HepG2 (cell line): ENCODE data around the gene C16orf95. TPM values are rescaled to one million over a fixed set of nuclear protein-coding genes. Genes with fewer than 3 reads are reported as not detected.

ENCODE experiments used
- ATAC-seq: fragments of 200-7000 bp; cut with Tn5 transposase; 3 replicates; pipeline ENCODE4 v1.9.1; 2020; ENCODE audit warnings: mild to moderate bottlenecking, moderate library complexity
- BruUV-seq: library from RNA; stranded (reverse); fragments of 400-500 nt; replicated peaks from 2 replicates; lab custom pipeline; 2021; lab: Mats Ljungman, UMichigan
- CTCF ChIA-PET: fragments of 300-600 bp; formaldehyde crosslinking; extraction: SDS; loops from one replicate; lab custom pipeline; 2021; ENCODE audit warnings: low total read pairs, inconsistent platforms, low intra/inter-chr PET ratio; lab: Yijun Ruan, JAX
- POLR2A ChIA-PET: fragments of 350-600 bp; sonication (Branson Sonifier 250); formaldehyde crosslinking; loops from one replicate; lab custom pipeline; 2020; ENCODE audit warnings: antibody characterized with exemption, inconsistent platforms; lab: Yijun Ruan, JAX
- DNase-seq: peaks from one replicate; pipeline ENCODE4 v3.0.0-alpha.2; 2015; ENCODE audit warnings: low spot score
- FAIRE-seq: peaks from 3 replicates; lab custom pipeline; 2011; peaks lifted over from hg19 to GRCh38; lab: Jason Lieb, UNC
- H2AFZ ChIP-seq: one replicate; pipeline ENCODE4 v1.6.1; 2011; ENCODE audit warnings: low read length, inconsistent platforms
- H3K27ac ChIP-seq: fragments of 300-600 bp; 3 replicates; pipeline ENCODE4 v1.8.0; 2011; ENCODE audit warnings: mixed run types, mild to moderate bottlenecking, mixed read lengths, low read length, inconsistent platforms; ENCODE audit not compliant: insufficient read depth; ENCODE audit errors: extremely low read length
- H3K27me3 ChIP-seq, 2 experiments: fragments of 200-600 bp in 1 of 2; 2 replicates in 1 of 2; 3 replicates in 1 of 2; pipeline versions ENCODE4 v1.6.0 to v1.8.0; 2011; ENCODE audit warnings: low read length in 2 of 2, mild to moderate bottlenecking in 2 of 2, moderate library complexity in 2 of 2, inconsistent platforms in 1 of 2; ENCODE audit not compliant: insufficient read depth in 2 of 2, control insufficient read depth in 1 of 2
- H3K36me3 ChIP-seq, 2 experiments: fragments of 200-600 bp in 1 of 2; replicated peaks in 1 of 2; 2 replicates in 1 of 2; 3 replicates in 1 of 2; pipeline versions ENCODE4 v1.5.1 to v1.8.0; 2011; ENCODE audit warnings: low read length in 2 of 2, inconsistent platforms in 1 of 2; ENCODE audit not compliant: insufficient read depth in 2 of 2, control insufficient read depth in 1 of 2
- H3K4me1 ChIP-seq: 2 replicates; pipeline ENCODE4 v1.5.1; 2012; ENCODE audit warnings: low read length, inconsistent platforms; ENCODE audit not compliant: insufficient read depth
- H3K4me2 ChIP-seq: 2 replicates; pipeline ENCODE4 v1.6.0; 2011; ENCODE audit warnings: low read depth, low read length, inconsistent platforms
- H3K4me3 ChIP-seq, 3 experiments: fragments of 200-600 bp in 1 of 3; sonication (generic), shearing (Covaris generic) in 1 of 3; replicated peaks in 1 of 3; 2 replicates each; pipeline ENCODE4 v1.5.1; 2011 to 2016; ENCODE audit warnings: low read length in 3 of 3, inconsistent platforms in 2 of 3, low read depth in 2 of 3, mild to moderate bottlenecking in 2 of 3, control low read depth in 1 of 3, mixed read lengths in 1 of 3; ENCODE audit not compliant: insufficient read depth in 1 of 3
- H3K79me2 ChIP-seq: one replicate; pipeline ENCODE4 v1.6.1; 2011; ENCODE audit warnings: low read length, inconsistent platforms; ENCODE audit not compliant: insufficient read depth
- H3K9ac ChIP-seq: 2 replicates; pipeline ENCODE4 v1.6.0; 2011; ENCODE audit warnings: mild to moderate bottlenecking, low read depth, low read length, inconsistent platforms; ENCODE audit not compliant: insufficient read depth
- H3K9me3 ChIP-seq: 2 replicates; pipeline ENCODE4 v1.5.1; 2012; ENCODE audit warnings: mild to moderate bottlenecking, low read length
- H4K20me1 ChIP-seq: 2 replicates; pipeline ENCODE4 v1.6.0; 2011; ENCODE audit warnings: inconsistent platforms, mild to moderate bottlenecking, low read length, moderate library complexity; ENCODE audit not compliant: insufficient read depth
- CCAR2 ChIP-seq: fragments of 200-400 bp; formaldehyde crosslinking; optimal IDR thresholded peaks from 2 replicates; pipeline ENCODE3; 2018; ENCODE audit warnings: low read depth, mild to moderate bottlenecking, low read length, moderate library complexity
- HOXA7 ChIP-seq: sonication (generic); formaldehyde crosslinking; IDR thresholded peaks from 2 replicates; pipeline ENCODE4 v1.8.1; 2022; ENCODE audit warnings: mild to moderate bottlenecking, missing genetic modification reagents, moderate library complexity
- IKZF4 ChIP-seq: sonication (generic); formaldehyde crosslinking; IDR thresholded peaks from 2 replicates; pipeline ENCODE4 v1.5.1; 2020; ENCODE audit warnings: borderline replicate concordance, mild to moderate bottlenecking, low read depth, missing genetic modification reagents; ENCODE audit errors: not compliant biosample characterization
- RFXAP ChIP-seq: sonication (generic); formaldehyde crosslinking; IDR thresholded peaks from 2 replicates; pipeline ENCODE4 v1.4.0; 2020; ENCODE audit warnings: missing genetic modification reagents, borderline replicate concordance
- SSRP1 ChIP-seq: IDR thresholded peaks from 2 replicates; pipeline ENCODE4 v1.6.1; 2016; ENCODE audit warnings: control low read depth
- ZNF441 ChIP-seq: sonication (generic); formaldehyde crosslinking; IDR thresholded peaks from 2 replicates; pipeline ENCODE4 v1.7.0; 2021; ENCODE audit warnings: missing genetic modification reagents, borderline replicate concordance
- WGBS: methylation state at CpG from one replicate; pipeline ENCODE4 v1.1.6; 2017; ENCODE audit warnings: low lambda C conversion rate; 5-methylcytosine and 5-hydroxymethylcytosine counted together
- in situ Hi-C: cut with HindIII; loops from 2 replicates; pipeline ENCODE4 v1.10.0; 2017; ENCODE audit warnings: low pct_unique_long_range_greater_than_20kb; ENCODE audit not compliant: extremely low pct_ligation_motif_present
- intact Hi-C: fragments of 100-400 bp; cut with micrococcal nuclease; formaldehyde crosslinking; loops from one replicate; pipeline ENCODE4 v1.10.0; 2022; ENCODE audit not compliant: unreplicated experiment
- polyA plus RNA-seq, 8 experiments: library from polyadenylated mRNA; depleted of rRNA in 3 of 8; stranded (reverse) in 7 of 8; unstranded in 1 of 8; fragments of >200 nt; fragmentation: Illumina TruSeq in 4 of 8; extraction: Trizol in 4 of 8; gene quantifications; 2 replicates each; pipeline versions ENCODE4 v1.2.1 to v1.2.3, GENCODE V29; 2011 to 2016; ENCODE audit warnings: low read depth in 4 of 8, missing spikeins in 1 of 8, mixed read lengths in 1 of 8; ENCODE audit not compliant: insufficient read depth in 1 of 8
- total RNA-seq, 5 experiments: library from RNA; depleted of rRNA; stranded (reverse); fragments of >200 nt; fragmentation: Illumina TruSeq; extraction: Trizol; gene quantifications; 2 replicates each; pipeline ENCODE4 v1.2.3, GENCODE V29; 2016; ENCODE audit warnings: low read depth in 1 of 5
- TF ChIP-seq, protein P1 (sequence below): sonication (generic); formaldehyde crosslinking; conservative IDR thresholded peaks from 2 replicates; pipeline ENCODE4 v1.8.0; 2022; ENCODE audit warnings: missing genetic modification reagents
- TF ChIP-seq, protein P2 (sequence below): sonication (generic); formaldehyde crosslinking; IDR thresholded peaks from 2 replicates; pipeline ENCODE4 v1.5.1; 2020; ENCODE audit warnings: mild to moderate bottlenecking, missing genetic modification reagents, moderate library complexity
- TF ChIP-seq, protein P3 (sequence below): sonication (generic); formaldehyde crosslinking; IDR thresholded peaks from 2 replicates; pipeline ENCODE4 v1.5.1; 2020; ENCODE audit warnings: missing genetic modification reagents, mild to moderate bottlenecking, borderline replicate concordance

C16orf95 gene
- total and polyA plus RNA-seq, 2 of the 13 experiments (the other 11 are each of a cell fraction or from before 2014, with no cell fraction given), result 2.8 to 8.6 TPM

DNA sequence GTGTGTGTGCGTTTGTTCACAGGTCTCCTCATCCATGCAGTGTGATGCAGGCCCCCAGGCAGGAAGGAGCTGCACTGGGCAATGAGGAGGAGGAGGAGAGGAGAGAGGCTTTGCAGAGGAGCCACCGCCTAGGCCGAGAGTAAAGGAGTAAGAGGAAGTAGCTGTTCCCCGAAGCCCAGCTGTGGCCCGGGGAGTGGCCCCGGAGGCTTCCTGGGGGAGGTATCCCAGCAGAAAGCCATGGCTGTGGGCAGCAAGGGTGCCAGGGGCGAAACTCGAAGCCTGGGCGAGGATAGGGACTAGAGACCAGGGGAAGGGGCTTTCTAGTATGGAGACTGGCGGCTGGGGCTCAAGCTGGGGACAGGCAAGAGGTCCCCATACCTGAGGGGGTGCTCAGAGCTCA is 12.2 kb downstream of the C16orf95 start:
- no peak overlapping the region for H3K27ac ChIP-seq
- TF ChIP-seq HOXA7 (CRISPR knock-in tag), result no peak
- TF ChIP-seq, protein P1, sequence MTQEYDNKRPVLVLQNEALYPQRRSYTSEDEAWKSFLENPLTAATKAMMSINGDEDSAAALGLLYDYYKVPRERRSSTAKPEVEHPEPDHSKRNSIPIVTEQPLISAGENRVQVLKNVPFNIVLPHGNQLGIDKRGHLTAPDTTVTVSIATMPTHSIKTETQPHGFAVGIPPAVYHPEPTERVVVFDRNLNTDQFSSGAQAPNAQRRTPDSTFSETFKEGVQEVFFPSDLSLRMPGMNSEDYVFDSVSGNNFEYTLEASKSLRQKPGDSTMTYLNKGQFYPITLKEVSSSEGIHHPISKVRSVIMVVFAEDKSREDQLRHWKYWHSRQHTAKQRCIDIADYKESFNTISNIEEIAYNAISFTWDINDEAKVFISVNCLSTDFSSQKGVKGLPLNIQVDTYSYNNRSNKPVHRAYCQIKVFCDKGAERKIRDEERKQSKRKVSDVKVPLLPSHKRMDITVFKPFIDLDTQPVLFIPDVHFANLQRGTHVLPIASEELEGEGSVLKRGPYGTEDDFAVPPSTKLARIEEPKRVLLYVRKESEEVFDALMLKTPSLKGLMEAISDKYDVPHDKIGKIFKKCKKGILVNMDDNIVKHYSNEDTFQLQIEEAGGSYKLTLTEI (CRISPR knock-in tag), result no peak
- TF ChIP-seq CCAR2, result no peak
- no peak for TF ChIP-seq SSRP1 (CRISPR knock-in tag)
- intact Hi-C loops (no loop called here), in situ Hi-C loops (no loop called here)
- H4K20me1 ChIP-seq, result no peaks in the 10 kb centered on the region
- H2AFZ ChIP-seq, result no peak overlapping the region
- FAIRE-seq, result no peak
- H3K9ac ChIP-seq, result no peak overlapping the region
- no peak overlapping the region for H3K4me3 ChIP-seq
- H3K4me1 ChIP-seq, result peaks cover 8% of the 10 kb centered on the region
- H3K36me3 ChIP-seq, result no peaks in the 10 kb centered on the region; a peak in 1 of 5 replicates
- CTCF ChIA-PET, result no interaction called here
- no peaks in the 10 kb centered on the region for H3K9me3 ChIP-seq
- H3K79me2 ChIP-seq, result no peaks in the 10 kb centered on the region
- ATAC-seq, result no peak; the same call in 1 of the 3 replicates
- no peak overlapping the region for H3K4me2 ChIP-seq
- no peaks in the 10 kb centered on the region for H3K27me3 ChIP-seq
- no TSS peak for BruUV-seq
- DNase-seq, result no peak
- POLR2A ChIA-PET, result no interaction called here
- 75% methylated on average over 10 of the region's 10 CpGs for WGBS

DNA sequence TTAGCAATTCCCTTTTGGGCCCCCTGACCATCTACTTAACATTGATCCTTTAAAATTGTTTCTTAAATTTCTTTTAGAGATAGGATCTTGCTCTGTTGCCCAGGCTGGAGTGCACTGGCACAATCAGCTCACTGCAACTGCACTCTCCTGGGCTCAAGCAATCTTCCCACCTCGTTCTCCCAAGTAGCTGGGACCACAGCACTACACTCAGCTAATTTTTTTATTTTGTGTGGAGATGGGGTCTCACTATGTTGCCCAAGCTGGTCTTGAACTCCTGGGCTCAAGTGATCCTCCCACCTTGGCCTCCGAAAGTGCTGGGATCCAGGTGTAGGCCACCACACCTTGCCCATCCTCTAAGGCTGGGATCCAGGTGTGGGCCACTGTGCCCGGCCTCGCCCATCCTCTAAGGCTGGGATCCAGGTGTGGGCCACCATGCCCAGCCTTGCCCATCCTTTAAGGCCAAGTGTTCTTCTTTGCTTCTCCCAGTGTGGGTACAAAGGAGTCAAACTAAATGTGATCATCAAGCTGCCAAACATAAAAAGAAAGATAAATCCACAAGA is 13.2 kb downstream of the C16orf95 start:
- Histone ChIP-seq H3K27me3 (no peaks in the 10 kb centered on the region), H3K4me3 (no peak overlapping the region), H3K36me3 (no peaks in the 10 kb centered on the region; a peak in 1 of 5 replicates), H3K4me1 (peaks cover 8% of the 10 kb centered on the region), H3K27ac (no peak overlapping the region), H3K4me2 (no peak overlapping the region; the same call in 1 of the 2 replicates), H3K79me2 (no peaks in the 10 kb centered on the region), H3K9ac (no peak overlapping the region), H4K20me1 (no peaks in the 10 kb centered on the region), H2AFZ (no peak overlapping the region), H3K9me3 (no peaks in the 10 kb centered on the region)
- ChIA-PET CTCF (no interaction called here), POLR2A (no interaction called here)
- ATAC-seq, result peak; percentile 18; the same call in 1 of the 3 replicates
- no peak for TF ChIP-seq IKZF4 (CRISPR knock-in tag)
- TF ChIP-seq, protein P2, sequence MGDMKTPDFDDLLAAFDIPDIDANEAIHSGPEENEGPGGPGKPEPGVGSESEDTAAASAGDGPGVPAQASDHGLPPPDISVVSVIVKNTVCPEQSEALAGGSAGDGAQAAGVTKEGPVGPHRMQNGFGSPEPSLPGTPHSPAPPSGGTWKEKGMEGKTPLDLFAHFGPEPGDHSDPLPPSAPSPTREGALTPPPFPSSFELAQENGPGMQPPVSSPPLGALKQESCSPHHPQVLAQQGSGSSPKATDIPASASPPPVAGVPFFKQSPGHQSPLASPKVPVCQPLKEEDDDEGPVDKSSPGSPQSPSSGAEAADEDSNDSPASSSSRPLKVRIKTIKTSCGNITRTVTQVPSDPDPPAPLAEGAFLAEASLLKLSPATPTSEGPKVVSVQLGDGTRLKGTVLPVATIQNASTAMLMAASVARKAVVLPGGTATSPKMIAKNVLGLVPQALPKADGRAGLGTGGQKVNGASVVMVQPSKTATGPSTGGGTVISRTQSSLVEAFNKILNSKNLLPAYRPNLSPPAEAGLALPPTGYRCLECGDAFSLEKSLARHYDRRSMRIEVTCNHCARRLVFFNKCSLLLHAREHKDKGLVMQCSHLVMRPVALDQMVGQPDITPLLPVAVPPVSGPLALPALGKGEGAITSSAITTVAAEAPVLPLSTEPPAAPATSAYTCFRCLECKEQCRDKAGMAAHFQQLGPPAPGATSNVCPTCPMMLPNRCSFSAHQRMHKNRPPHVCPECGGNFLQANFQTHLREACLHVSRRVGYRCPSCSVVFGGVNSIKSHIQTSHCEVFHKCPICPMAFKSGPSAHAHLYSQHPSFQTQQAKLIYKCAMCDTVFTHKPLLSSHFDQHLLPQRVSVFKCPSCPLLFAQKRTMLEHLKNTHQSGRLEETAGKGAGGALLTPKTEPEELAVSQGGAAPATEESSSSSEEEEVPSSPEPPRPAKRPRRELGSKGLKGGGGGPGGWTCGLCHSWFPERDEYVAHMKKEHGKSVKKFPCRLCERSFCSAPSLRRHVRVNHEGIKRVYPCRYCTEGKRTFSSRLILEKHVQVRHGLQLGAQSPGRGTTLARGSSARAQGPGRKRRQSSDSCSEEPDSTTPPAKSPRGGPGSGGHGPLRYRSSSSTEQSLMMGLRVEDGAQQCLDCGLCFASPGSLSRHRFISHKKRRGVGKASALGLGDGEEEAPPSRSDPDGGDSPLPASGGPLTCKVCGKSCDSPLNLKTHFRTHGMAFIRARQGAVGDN (CRISPR knock-in tag), result no peak
- TF ChIP-seq RFXAP (CRISPR knock-in tag), result no peak
- TF ChIP-seq ZNF441 (CRISPR knock-in tag), result no peak
- TF ChIP-seq, protein P3, sequence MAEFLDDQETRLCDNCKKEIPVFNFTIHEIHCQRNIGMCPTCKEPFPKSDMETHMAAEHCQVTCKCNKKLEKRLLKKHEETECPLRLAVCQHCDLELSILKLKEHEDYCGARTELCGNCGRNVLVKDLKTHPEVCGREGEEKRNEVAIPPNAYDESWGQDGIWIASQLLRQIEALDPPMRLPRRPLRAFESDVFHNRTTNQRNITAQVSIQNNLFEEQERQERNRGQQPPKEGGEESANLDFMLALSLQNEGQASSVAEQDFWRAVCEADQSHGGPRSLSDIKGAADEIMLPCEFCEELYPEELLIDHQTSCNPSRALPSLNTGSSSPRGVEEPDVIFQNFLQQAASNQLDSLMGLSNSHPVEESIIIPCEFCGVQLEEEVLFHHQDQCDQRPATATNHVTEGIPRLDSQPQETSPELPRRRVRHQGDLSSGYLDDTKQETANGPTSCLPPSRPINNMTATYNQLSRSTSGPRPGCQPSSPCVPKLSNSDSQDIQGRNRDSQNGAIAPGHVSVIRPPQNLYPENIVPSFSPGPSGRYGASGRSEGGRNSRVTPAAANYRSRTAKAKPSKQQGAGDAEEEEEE (CRISPR knock-in tag), result no peak
- BruUV-seq, result no TSS peak
- DNase-seq, result no peak
- in situ Hi-C loops (no loop called here), intact Hi-C loops (no loop called here)
- WGBS, result 90% methylated on average over 4 of the region's 4 CpGs
- no peak for FAIRE-seq
